Type B pancreatic cell (in vitro differentiated cells): ENCODE results near the gene C3AR1. TPM values are rescaled to one million over a fixed set of nuclear protein-coding genes. Genes with fewer than 3 reads are reported as not detected.
"Not testable (repeated sequence)": the region's sequence is repeated elsewhere in the genome, so short reads cannot be mapped to it uniquely, and the experiment has no call there.

Experiments used
- DNase-seq: peaks from one replicate; pipeline ENCODE4 v3.0.0; 2021; ENCODE audit warnings: mixed read lengths; ENCODE audit not compliant: unreplicated experiment; ENCODE audit errors: extremely low spot score
- H3K27ac Mint-ChIP-seq: 2 replicates; pipeline ENCODE4 v1.8.0; 2021; ENCODE audit warnings: mild to moderate bottlenecking, mixed read lengths
- H3K27me3 Mint-ChIP-seq: 2 replicates; pipeline ENCODE4 v1.8.0; 2021; ENCODE audit warnings: mixed read lengths
- H3K36me3 Mint-ChIP-seq: 2 replicates; pipeline ENCODE4 v1.8.0; 2021; ENCODE audit warnings: mixed read lengths
- H3K4me1 Mint-ChIP-seq: one replicate; pipeline ENCODE4 v1.8.0; 2021; ENCODE audit warnings: mixed read lengths; ENCODE audit not compliant: unreplicated experiment
- H3K4me3 Mint-ChIP-seq: 2 replicates; pipeline ENCODE4 v1.8.0; 2021; ENCODE audit warnings: mild to moderate bottlenecking, mixed read lengths
- H3K9me3 Mint-ChIP-seq: 2 replicates; pipeline ENCODE4 v1.8.0; 2021; ENCODE audit warnings: mixed read lengths
- total RNA-seq: library from RNA; stranded (reverse); gene quantifications from 2 replicates; pipeline ENCODE4 v1.2.1, GENCODE V29; 2021; ENCODE audit warnings: low replicate concordance
- TF ChIP-seq, protein P1 (sequence below): fragments of 200-600 bp; sonication (generic); conservative IDR thresholded peaks from 2 replicates; pipeline ENCODE4 v1.5.0; 2021; ENCODE audit warnings: antibody characterized with exemption, mild to moderate bottlenecking

C3AR1 gene
- total RNA-seq, 1 donor from 2014 or later, result not detected

DNA sequence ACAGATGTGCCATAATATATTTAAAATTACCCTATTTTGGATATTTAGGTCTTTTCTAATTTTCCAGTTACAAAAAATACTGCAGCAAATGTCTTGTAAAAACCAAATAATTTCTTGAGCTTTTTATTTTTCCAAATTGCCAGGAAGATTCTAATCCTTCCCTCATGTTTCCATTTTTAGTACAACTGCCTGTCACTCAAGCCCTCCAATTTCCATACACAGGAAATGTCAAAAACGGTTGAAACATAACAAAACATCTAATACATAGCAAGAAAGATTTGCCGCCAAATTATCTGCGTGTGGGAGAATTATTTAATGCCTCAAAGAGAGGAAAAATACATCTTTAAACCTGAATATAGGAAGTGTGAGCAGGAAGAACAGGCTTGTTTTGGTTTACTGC lies 36.0 kb downstream of the C3AR1 start:
- Mint-ChIP-seq H3K4me1 (peaks cover 15% of the 10 kb centered on the region), H3K4me3 (no peak overlapping the region), H3K27ac (no peak overlapping the region), H3K27me3 (peaks cover 4% of the 10 kb centered on the region), H3K36me3 (peaks cover 4% of the 10 kb centered on the region), H3K9me3 (no peaks in the 10 kb centered on the region)
- DNase-seq, result no peak
- TF ChIP-seq, protein P1, sequence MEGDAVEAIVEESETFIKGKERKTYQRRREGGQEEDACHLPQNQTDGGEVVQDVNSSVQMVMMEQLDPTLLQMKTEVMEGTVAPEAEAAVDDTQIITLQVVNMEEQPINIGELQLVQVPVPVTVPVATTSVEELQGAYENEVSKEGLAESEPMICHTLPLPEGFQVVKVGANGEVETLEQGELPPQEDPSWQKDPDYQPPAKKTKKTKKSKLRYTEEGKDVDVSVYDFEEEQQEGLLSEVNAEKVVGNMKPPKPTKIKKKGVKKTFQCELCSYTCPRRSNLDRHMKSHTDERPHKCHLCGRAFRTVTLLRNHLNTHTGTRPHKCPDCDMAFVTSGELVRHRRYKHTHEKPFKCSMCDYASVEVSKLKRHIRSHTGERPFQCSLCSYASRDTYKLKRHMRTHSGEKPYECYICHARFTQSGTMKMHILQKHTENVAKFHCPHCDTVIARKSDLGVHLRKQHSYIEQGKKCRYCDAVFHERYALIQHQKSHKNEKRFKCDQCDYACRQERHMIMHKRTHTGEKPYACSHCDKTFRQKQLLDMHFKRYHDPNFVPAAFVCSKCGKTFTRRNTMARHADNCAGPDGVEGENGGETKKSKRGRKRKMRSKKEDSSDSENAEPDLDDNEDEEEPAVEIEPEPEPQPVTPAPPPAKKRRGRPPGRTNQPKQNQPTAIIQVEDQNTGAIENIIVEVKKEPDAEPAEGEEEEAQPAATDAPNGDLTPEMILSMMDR, result no peak

DNA sequence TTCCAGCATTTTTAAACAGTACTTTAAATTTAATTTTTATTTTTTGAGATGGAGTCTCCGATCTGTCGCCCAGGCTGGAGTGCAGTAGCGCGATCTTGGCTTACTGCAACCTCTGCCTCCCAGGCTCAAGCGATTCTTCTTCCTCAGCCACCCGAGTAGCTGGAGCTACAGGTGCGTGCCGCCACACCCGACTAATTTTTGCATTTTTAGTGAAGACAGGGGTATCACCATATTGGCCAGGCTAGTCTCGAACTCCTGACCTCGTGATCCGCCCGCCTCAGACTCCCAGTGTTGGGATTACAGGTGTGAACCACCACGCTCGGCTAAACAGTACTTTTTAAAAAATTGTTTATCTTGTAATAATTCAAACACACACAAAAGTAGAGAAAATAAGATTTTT lies 37.9 kb downstream of the C3AR1 start:
- Mint-ChIP-seq H3K9me3 (no peaks in the 10 kb centered on the region), H3K4me3 (peak overlapping the region; percentile 58), H3K27ac (peak overlapping the region; percentile 99), H3K4me1 (no peaks in the 10 kb centered on the region), H3K27me3 (peaks cover 4% of the 10 kb centered on the region), H3K36me3 (peaks cover 4% of the 10 kb centered on the region)
- no peak for DNase-seq
- TF ChIP-seq, protein P1, result no peak

DNA sequence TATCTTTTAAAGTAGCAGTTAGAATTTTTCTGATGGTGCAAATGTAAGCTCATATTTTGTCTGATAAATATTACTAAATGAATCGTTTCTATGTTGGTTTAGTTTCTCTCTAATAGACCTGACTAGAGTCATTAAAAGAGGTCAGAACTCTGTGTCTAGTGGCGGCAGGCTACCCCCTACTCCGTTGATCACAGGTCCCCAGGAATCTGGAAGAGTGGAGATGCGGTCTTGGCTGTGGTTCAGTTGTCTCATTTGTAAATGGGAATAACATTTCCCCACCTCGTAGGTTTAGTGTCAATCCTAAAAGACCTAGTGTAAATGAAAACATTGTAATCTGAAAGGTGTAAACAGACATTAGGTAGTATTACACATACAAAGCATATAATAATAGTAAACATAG lies 38.3 kb downstream of the C3AR1 start:
- Mint-ChIP-seq H3K36me3 (peaks cover 4% of the 10 kb centered on the region), H3K27ac (peak overlapping the region; percentile 99), H3K27me3 (peaks cover 4% of the 10 kb centered on the region), H3K4me1 (no peaks in the 10 kb centered on the region), H3K9me3 (no peaks in the 10 kb centered on the region), H3K4me3 (peak overlapping the region; percentile 96)
- TF ChIP-seq, protein P1, result no peak
- DNase-seq, result no peak

DNA sequence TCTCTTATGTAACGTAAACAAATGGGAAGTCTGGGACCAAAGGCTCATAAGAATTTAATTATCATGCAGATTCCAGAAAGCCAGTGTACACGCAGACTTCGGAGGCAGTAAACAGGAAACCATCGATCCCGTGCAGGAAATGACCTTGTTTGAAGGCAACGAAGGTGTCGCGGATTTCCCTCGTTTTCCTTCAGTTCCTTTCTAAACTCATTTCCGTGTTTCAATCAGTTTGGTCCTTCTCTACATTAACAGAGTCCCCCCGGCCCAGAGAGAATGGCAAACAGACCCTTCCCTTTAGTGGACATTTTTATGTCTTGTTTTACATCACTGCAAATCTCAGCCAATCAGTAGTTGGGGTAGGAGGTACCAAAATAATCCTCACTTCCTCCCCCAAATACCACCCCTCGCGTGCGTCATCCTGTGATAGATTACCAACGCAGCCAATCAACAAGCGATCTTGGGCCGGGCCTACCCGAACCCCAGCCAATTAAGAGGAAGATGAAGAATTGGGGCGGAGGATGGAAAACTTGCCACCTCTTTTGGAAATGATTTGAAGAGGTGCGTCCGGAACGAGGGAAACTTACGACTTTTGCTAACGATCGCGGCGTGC lies 39.8 kb downstream of the C3AR1 start:
- Mint-ChIP-seq H3K9me3 (no peaks in the 10 kb centered on the region), H3K4me3 (peak overlapping the region; percentile 96), H3K27me3 (peaks cover 4% of the 10 kb centered on the region), H3K4me1 (no peaks in the 10 kb centered on the region), H3K27ac (peak overlapping the region; percentile 99), H3K36me3 (peaks cover 4% of the 10 kb centered on the region)
- TF ChIP-seq, protein P1, result no peak
- peak; percentile 94 for DNase-seq

- no peak for DNase-seq
- H3K9me3 Mint-ChIP-seq, result peaks cover 4% of the 10 kb centered on the region
- TF ChIP-seq, protein P1, result no peak
- H3K27ac Mint-ChIP-seq, result no peak overlapping the region
- peaks cover 3% of the 10 kb centered on the region for H3K36me3 Mint-ChIP-seq
- no peaks in the 10 kb centered on the region for H3K4me1 Mint-ChIP-seq
- peak overlapping the region; percentile 81 for H3K4me3 Mint-ChIP-seq
- peaks cover 56% of the 10 kb centered on the region for H3K27me3 Mint-ChIP-seq
Observed at GRCh38 chr12:8018666-8019581, 47.2 kb downstream of the C3AR1 start.

DNA sequence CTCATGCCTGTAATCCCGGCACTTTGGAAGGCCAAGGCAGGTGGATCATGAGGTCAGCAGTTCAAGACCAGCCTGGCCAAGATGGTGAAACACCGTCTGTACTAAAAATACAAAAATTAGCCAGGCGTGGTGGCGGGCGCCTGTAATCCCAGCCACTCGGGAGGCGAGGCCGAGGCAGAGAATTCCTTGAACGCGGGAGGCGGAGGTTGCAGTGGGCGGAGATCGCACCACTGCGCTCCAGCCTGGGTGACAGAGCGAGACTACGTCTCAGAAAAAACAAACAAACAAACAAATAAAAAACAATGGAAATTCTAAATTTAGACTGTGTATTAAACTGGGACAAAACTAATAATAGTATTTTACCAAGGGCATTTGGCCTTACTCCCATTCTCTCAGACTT lies 47.9 kb downstream of the C3AR1 start:
- not testable (repeated sequence) for DNase-seq, H3K36me3 Mint-ChIP-seq, H3K27ac Mint-ChIP-seq, H3K4me1 Mint-ChIP-seq, H3K9me3 Mint-ChIP-seq
- Mint-ChIP-seq H3K4me3 (peak overlapping the region; percentile 66), H3K27me3 (peaks cover 59% of the 10 kb centered on the region)
